ENCODE data around the gene BEND7.

DNA sequence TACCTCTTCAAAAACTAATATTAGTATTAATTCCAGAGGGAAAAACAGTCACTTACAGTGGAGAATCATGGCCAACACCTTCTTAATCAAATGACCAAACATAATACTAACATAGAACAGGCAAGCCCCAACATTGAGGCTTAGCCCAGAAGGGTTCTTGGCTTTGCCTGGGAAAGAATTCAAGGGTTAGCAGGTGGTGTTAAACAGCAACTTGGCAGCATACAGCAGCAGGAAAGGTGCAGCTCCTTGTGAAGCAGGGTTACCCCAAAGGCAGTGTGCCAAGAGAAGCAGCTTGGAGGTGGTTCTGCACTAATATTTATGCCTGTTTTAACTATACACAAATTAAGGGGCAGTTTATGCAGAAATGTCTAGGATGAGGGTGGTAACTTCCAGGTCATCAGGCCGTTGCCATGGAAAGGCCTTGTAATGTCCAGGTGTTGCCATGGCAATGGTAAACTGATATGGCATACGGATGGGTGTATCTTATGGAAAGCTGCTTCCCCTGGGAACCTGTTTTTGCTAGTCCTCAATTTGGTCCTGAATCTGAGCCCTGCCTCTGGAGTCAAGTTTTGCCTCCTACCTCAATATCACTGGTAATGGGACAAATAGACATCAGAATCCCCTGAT lies 27.2 kb upstream of the BEND7 start:
- TF ChIP-seq ATF3 (IDR thresholded peaks at IDR 0.05; ENCODE audit: insufficient read depth, low read depth, low read length) (no peak), EZH2 (IDR thresholded peaks at IDR 0.05; ENCODE audit: low read depth, low read length, severe bottlenecking) (no peak), JUND (IDR thresholded peaks at IDR 0.05; ENCODE audit: low read length) (no peak), TCF12 (IDR thresholded peaks at IDR 0.05; ENCODE audit: low read depth, low read length) (no peak), TBP (IDR thresholded peaks at IDR 0.05; ENCODE audit: low read depth, low read length) (no peak), POLR2A (IDR thresholded peaks at IDR 0.05; ENCODE audit: control extremely low read depth in 1 of 2, low read depth in 2 of 2, low read length in 2 of 2) (no peak)
